DOHH2 (cell line): ENCODE measurements around the gene DNAL4.

ENCODE experiments used
- H3F3A ChIP-seq: fragments of 200-600 bp; sonication (generic), shearing (Covaris generic); 2 replicates; pipeline ENCODE4 v1.6.0; 2016; ENCODE audit warnings: antibody characterized with exemption, mild to moderate bottlenecking; ENCODE audit not compliant: control insufficient read depth, insufficient read depth
- H3K27ac ChIP-seq: fragments of 200-600 bp; sonication (generic); 2 replicates; pipeline ENCODE4 v1.5.1; 2014; ENCODE audit warnings: low read depth, mild to moderate bottlenecking, low read length, moderate library complexity
- H3K27me3 ChIP-seq: fragments of 200-600 bp; sonication (generic); 2 replicates; pipeline ENCODE4 v1.6.1; 2014; ENCODE audit warnings: mild to moderate bottlenecking, low read length, mixed read lengths; ENCODE audit not compliant: control insufficient read depth
- H3K36me3 ChIP-seq: fragments of 200-600 bp; sonication (generic); 2 replicates; pipeline ENCODE4 v1.6.1; 2014; ENCODE audit warnings: mild to moderate bottlenecking, low read length, moderate library complexity, mixed read lengths; ENCODE audit not compliant: control insufficient read depth
- H3K4me1 ChIP-seq: fragments of 200-600 bp; sonication (generic); 2 replicates; pipeline ENCODE4 v1.6.1; 2014; ENCODE audit warnings: mild to moderate bottlenecking, low read length, mixed read lengths; ENCODE audit not compliant: control insufficient read depth
- H3K4me2 ChIP-seq: fragments of 200-600 bp; sonication (generic); 2 replicates; pipeline ENCODE4 v1.6.0; 2014; ENCODE audit warnings: mild to moderate bottlenecking, low read length, moderate library complexity
- H3K4me3 ChIP-seq: fragments of 200-600 bp; sonication (generic); 2 replicates; pipeline ENCODE4 v1.5.1; 2014; ENCODE audit warnings: mild to moderate bottlenecking, low read length, mixed read lengths
- H3K79me2 ChIP-seq: fragments of 200-600 bp; sonication (generic); 2 replicates; pipeline ENCODE4 v1.6.1; 2014; ENCODE audit warnings: mild to moderate bottlenecking, low read length, mixed read lengths; ENCODE audit not compliant: control insufficient read depth
- H3K9me2 ChIP-seq: fragments of 200-600 bp; sonication (generic); replicated peaks from 2 replicates; pipeline ENCODE4 v1.6.1; 2014; ENCODE audit warnings: mild to moderate bottlenecking, low read length, mixed read lengths; ENCODE audit not compliant: control insufficient read depth
- H3K9me3 ChIP-seq: fragments of 200-600 bp; sonication (generic); 2 replicates; pipeline ENCODE4 v1.6.1; 2014; ENCODE audit warnings: antibody characterized with exemption, low read length, mixed read lengths; ENCODE audit not compliant: control insufficient read depth, insufficient read depth
- H4K20me1 ChIP-seq: fragments of 200-600 bp; sonication (generic); 2 replicates; pipeline ENCODE4 v1.6.0; 2014; ENCODE audit warnings: low read depth, mild to moderate bottlenecking, antibody characterized with exemption, low read length, moderate library complexity; ENCODE audit not compliant: control insufficient read depth, insufficient read depth
- CTCF ChIP-seq: fragments of 200-600 bp; sonication (generic); IDR thresholded peaks from one replicate; pipeline ENCODE4 v1.5.1; 2014; ENCODE audit warnings: antibody characterized with exemption, mild to moderate bottlenecking, low read depth, low read length; ENCODE audit not compliant: poor library complexity, severe bottlenecking
- EZH2phosphoT487 ChIP-seq: fragments of 200-600 bp; sonication (generic); IDR thresholded peaks from 2 replicates; pipeline ENCODE4 v1.6.1; 2017; ENCODE audit warnings: borderline replicate concordance, mild to moderate bottlenecking, antibody characterized with exemption, low read length, moderate library complexity, mixed read lengths

The DNAL4 gene

GRCh38 chr22:38841635-38842034 is 47.7 kb upstream of the DNAL4 start:
- Histone ChIP-seq H3K27me3 (peaks cover 58% of the 10 kb centered on the region), H3K9me3 (no peaks in the 10 kb centered on the region), H3K4me2 (no peak overlapping the region), H3K79me2 (no peaks in the 10 kb centered on the region), H3K27ac (no peak overlapping the region), H3K9me2 (no peaks in the 10 kb centered on the region), H3K36me3 (no peaks in the 10 kb centered on the region), H3F3A (no peaks in the 10 kb centered on the region), H3K4me3 (no peak overlapping the region), H3K4me1 (0 out of 2 replicates have a peak, but pooled peaks cover 3% of the 10 kb centered on the region), H4K20me1 (no peaks in the 10 kb centered on the region)
- TF ChIP-seq EZH2phosphoT487 (0 out of 2 replicates have a peak, but pooled peaks have one; percentile 72), CTCF (no peak)

- Histone ChIP-seq H3K27me3 (peaks cover 56% of the 10 kb centered on the region), H3K4me3 (no peak overlapping the region), H4K20me1 (no peaks in the 10 kb centered on the region), H3K9me3 (no peaks in the 10 kb centered on the region), H3K79me2 (no peaks in the 10 kb centered on the region), H3K36me3 (no peaks in the 10 kb centered on the region), H3F3A (no peaks in the 10 kb centered on the region), H3K4me1 (0 out of 2 replicates have a peak, but pooled peaks cover 3% of the 10 kb centered on the region), H3K27ac (no peak overlapping the region), H3K4me2 (no peak overlapping the region), H3K9me2 (no peaks in the 10 kb centered on the region)
- TF ChIP-seq EZH2phosphoT487 (no peak), CTCF (no peak)
Observed at GRCh38 chr22:38841211-38841610, 47.3 kb upstream of the DNAL4 start.

GRCh38 chr22:38840129-38840528 is 46.2 kb upstream of the DNAL4 start:
- no peaks in the 10 kb centered on the region for H3K9me2 ChIP-seq
- no peak overlapping the region for H3K27ac ChIP-seq
- no peak overlapping the region for H3K4me3 ChIP-seq
- H3K4me2 ChIP-seq, result no peak overlapping the region
- no peaks in the 10 kb centered on the region for H3K36me3 ChIP-seq
- H3F3A ChIP-seq, result no peaks in the 10 kb centered on the region
- H3K79me2 ChIP-seq, result no peaks in the 10 kb centered on the region
- no peaks in the 10 kb centered on the region for H3K9me3 ChIP-seq
- H3K27me3 ChIP-seq, result peaks cover 49% of the 10 kb centered on the region
- H4K20me1 ChIP-seq, result no peaks in the 10 kb centered on the region
- 0 out of 2 replicates have a peak, but pooled peaks cover 3% of the 10 kb centered on the region for H3K4me1 ChIP-seq
- TF ChIP-seq EZH2phosphoT487 (no peak), CTCF (no peak)
